BJ (cell line): ENCODE data around the gene ACER1. TPM values are rescaled to one million over a fixed set of nuclear protein-coding genes. Genes with fewer than 3 reads are reported as not detected.
"Not testable (repeated sequence)": the region's sequence is repeated elsewhere in the genome, so short reads cannot be mapped to it uniquely, and the experiment has no call there.

Experiments
- CTCF ChIA-PET: fragments of 350-600 bp; formaldehyde crosslinking; extraction: SDS; loops from one replicate; lab custom pipeline; 2021; ENCODE audit warnings: antibody characterized with exemption, inconsistent platforms; lab: Yijun Ruan, JAX
- POLR2A ChIA-PET: fragments of 300-600 bp; sonication (Branson Sonifier 250); formaldehyde crosslinking; extraction: SDS; loops from one replicate; lab custom pipeline; 2021; ENCODE audit warnings: antibody characterized with exemption; lab: Charles Lee
- DNase-seq: peaks from one replicate; pipeline ENCODE4 v3.0.0-alpha.2; 2011; ENCODE audit warnings: low read depth
- H3K27me3 ChIP-seq: 2 replicates; pipeline ENCODE4 v1.6.0; 2011; ENCODE audit warnings: low read length; ENCODE audit not compliant: control insufficient read depth, insufficient read depth
- H3K36me3 ChIP-seq: 2 replicates; pipeline ENCODE4 v1.5.1; 2011; ENCODE audit warnings: low read length; ENCODE audit not compliant: control insufficient read depth, insufficient read depth
- H3K4me3 ChIP-seq: 2 replicates; pipeline ENCODE4 v1.5.1; 2011; ENCODE audit warnings: low read depth, mild to moderate bottlenecking, control low read depth, low read length
- polyA plus RNA-seq: library from polyadenylated mRNA; depleted of rRNA; stranded (reverse); fragments of >200 nt; gene quantifications from 2 replicates; pipeline ENCODE4 v1.2.3, GENCODE V29; 2011
- TF ChIP-seq, protein P1 (sequence below): IDR thresholded peaks from 2 replicates; pipeline ENCODE4 v1.5.1; 2011; ENCODE audit warnings: low read depth, mild to moderate bottlenecking, control low read depth, inconsistent platforms, low read length, moderate library complexity; ENCODE audit not compliant: insufficient read depth

ACER1 gene
- polyA plus RNA-seq, 1 experiment = 0.10 TPM

GRCh38 chr19:6322284-6322683, 11.1 kb downstream of the ACER1 start:
- ChIA-PET POLR2A (no interaction called here), CTCF (no interaction called here)
- H3K27me3 ChIP-seq = peaks cover 2% of the 10 kb centered on the region
- no peak overlapping the region for H3K4me3 ChIP-seq
- no peak for DNase-seq
- H3K36me3 ChIP-seq = no peaks in the 10 kb centered on the region
- TF ChIP-seq, protein P1, sequence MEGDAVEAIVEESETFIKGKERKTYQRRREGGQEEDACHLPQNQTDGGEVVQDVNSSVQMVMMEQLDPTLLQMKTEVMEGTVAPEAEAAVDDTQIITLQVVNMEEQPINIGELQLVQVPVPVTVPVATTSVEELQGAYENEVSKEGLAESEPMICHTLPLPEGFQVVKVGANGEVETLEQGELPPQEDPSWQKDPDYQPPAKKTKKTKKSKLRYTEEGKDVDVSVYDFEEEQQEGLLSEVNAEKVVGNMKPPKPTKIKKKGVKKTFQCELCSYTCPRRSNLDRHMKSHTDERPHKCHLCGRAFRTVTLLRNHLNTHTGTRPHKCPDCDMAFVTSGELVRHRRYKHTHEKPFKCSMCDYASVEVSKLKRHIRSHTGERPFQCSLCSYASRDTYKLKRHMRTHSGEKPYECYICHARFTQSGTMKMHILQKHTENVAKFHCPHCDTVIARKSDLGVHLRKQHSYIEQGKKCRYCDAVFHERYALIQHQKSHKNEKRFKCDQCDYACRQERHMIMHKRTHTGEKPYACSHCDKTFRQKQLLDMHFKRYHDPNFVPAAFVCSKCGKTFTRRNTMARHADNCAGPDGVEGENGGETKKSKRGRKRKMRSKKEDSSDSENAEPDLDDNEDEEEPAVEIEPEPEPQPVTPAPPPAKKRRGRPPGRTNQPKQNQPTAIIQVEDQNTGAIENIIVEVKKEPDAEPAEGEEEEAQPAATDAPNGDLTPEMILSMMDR = no peak

DNA sequence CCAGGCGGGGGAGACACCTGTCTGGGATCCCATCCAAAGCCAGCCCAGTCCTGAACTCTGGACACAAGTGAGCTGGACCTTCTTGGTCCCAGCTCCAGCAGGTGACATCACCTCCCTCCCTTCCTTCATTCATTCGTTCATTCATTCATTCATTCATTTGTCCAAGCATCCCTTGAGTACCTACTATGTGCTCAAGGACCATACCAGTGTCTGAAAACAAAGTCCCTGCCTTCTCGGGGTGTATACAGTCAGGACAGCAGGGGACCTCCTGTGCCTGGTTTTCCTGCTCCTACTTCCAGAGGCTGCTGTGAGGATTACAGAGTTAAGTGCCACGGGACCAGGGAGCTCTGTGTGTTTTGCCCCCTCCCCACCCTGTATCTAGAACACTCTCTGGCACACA, 14.0 kb downstream of the ACER1 start:
- TF ChIP-seq, protein P1 = no peak
- no peaks in the 10 kb centered on the region for H3K36me3 ChIP-seq
- no peak overlapping the region for H3K4me3 ChIP-seq
- H3K27me3 ChIP-seq = no peaks in the 10 kb centered on the region; the same call in none of the 2 replicates
- no peak for DNase-seq
- CTCF ChIA-PET = interaction anchor here (0.9 kb wide), 1 partner anchor 12 kb away, joined by 3 read pairs; no protein-coding TSS in a partner anchor
- POLR2A ChIA-PET = no interaction called here

GRCh38 chr19:6318772-6319171, 14.6 kb downstream of the ACER1 start:
- DNase-seq = no peak
- TF ChIP-seq, protein P1 = no peak
- CTCF ChIA-PET = interaction anchor here (0.9 kb wide), 1 partner anchor 12 kb away, joined by 3 read pairs; no protein-coding TSS in a partner anchor
- no peaks in the 10 kb centered on the region for H3K36me3 ChIP-seq
- H3K27me3 ChIP-seq = no peaks in the 10 kb centered on the region; the same call in none of the 2 replicates
- POLR2A ChIA-PET = no interaction called here
- no peak overlapping the region for H3K4me3 ChIP-seq

- POLR2A ChIA-PET, H3K36me3 ChIP-seq, H3K4me3 ChIP-seq, DNase-seq, CTCF ChIA-PET, H3K27me3 ChIP-seq: not testable (repeated sequence)
Observed at GRCh38 chr19:6315646-6316045, 17.8 kb downstream of the ACER1 start.

- TF ChIP-seq, protein P1 = no peak
- DNase-seq = no peak
- POLR2A ChIA-PET = no interaction called here
- CTCF ChIA-PET = interaction anchor here (1.3 to 1.8 kb wide), 2 partner anchors 10 to 95 kb away, joined by 3 to 4 read pairs; no protein-coding TSS in a partner anchor
- no peaks in the 10 kb centered on the region for H3K27me3 ChIP-seq
- H3K36me3 ChIP-seq = no peaks in the 10 kb centered on the region
- no peak overlapping the region for H3K4me3 ChIP-seq
Observed at GRCh38 chr19:6313398-6313969, 19.9 kb downstream of the ACER1 start.

DNA sequence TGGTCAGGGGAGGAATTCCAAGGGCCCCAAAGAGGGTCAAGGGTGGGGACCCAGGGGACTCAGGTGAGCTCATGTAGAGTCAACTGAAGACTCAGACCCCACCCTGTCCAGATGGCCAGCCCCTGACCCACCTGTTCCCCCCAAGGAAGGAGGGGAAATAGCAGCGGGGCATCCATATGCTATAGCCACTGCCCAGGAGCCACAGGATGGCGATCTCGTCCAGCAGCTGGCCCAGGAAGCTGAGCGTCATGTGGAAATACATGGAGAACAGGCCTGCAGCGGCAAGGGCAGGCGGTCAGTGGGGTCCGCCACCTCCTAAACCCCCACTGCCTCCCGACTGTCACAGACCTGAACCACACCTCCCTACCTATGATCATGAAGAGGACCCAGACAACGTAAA, 21.4 kb downstream of the ACER1 start:
- CTCF ChIA-PET = interaction anchor here (1.0 to 1.8 kb wide), 2 partner anchors 12 to 94 kb away, joined by 4 read pairs; no protein-coding TSS in a partner anchor

More for the DNA sequence above, 21.4 kb downstream of the ACER1 start:
- Histone ChIP-seq H3K36me3 (no peaks in the 10 kb centered on the region), H3K27me3 (no peaks in the 10 kb centered on the region), H3K4me3 (no peak overlapping the region)
- DNase-seq = no peak
- TF ChIP-seq, protein P1 = no peak
- POLR2A ChIA-PET = no interaction called here
